Liver (tissue), 9 donors: ENCODE measurements around the gene LHCGR. TPM values are rescaled to one million over a fixed set of nuclear protein-coding genes. Genes with fewer than 3 reads are reported as not detected.

Experiments used
- DNase-seq: peaks from one replicate; pipeline ENCODE4 v3.0.0-alpha.2; 2017; ENCODE audit warnings: low spot score
- H3K27ac ChIP-seq, 2 donors: one replicate each; pipeline ENCODE4 v1.7.0; 2013; ENCODE audit warnings: inconsistent platforms in 2 of 2, low read length in 2 of 2, control low read depth in 1 of 2, low read depth in 1 of 2, mild to moderate bottlenecking in 1 of 2
- H3K27me3 ChIP-seq, 4 donors: one replicate each; pipeline versions ENCODE4 v1.6.1 to v1.7.0; 2013; ENCODE audit warnings: low read length in 3 of 4, inconsistent platforms in 1 of 4, mild to moderate bottlenecking in 1 of 4, moderate library complexity in 1 of 4; ENCODE audit not compliant: control insufficient read depth in 4 of 4, insufficient read depth in 4 of 4
- H3K36me3 ChIP-seq, 4 donors: one replicate each; pipeline versions ENCODE4 v1.6.1 to v1.7.0; 2013; ENCODE audit warnings: low read length in 3 of 4, mild to moderate bottlenecking in 3 of 4, low read depth in 1 of 4, moderate library complexity in 1 of 4; ENCODE audit not compliant: control insufficient read depth in 4 of 4, insufficient read depth in 3 of 4
- H3K4me1 ChIP-seq, 4 donors: one replicate each; pipeline versions ENCODE4 v1.6.1 to v1.7.0; 2013; ENCODE audit warnings: low read length in 3 of 4, mild to moderate bottlenecking in 3 of 4, moderate library complexity in 1 of 4; ENCODE audit not compliant: control insufficient read depth in 4 of 4, insufficient read depth in 4 of 4
- H3K4me3 ChIP-seq, 3 donors: one replicate each; pipeline versions ENCODE4 v1.6.1 to v1.7.0; 2013; ENCODE audit warnings: low read length in 3 of 3, control low read depth in 1 of 3, low read depth in 1 of 3, mild to moderate bottlenecking in 1 of 3
- H3K9ac ChIP-seq, 2 donors: one replicate each; pipeline ENCODE4 v1.7.0; 2013; ENCODE audit warnings: low read length in 2 of 2, mild to moderate bottlenecking in 2 of 2, moderate library complexity in 2 of 2, control low read depth in 1 of 2, low read depth in 1 of 2
- H3K9me3 ChIP-seq, 4 donors: one replicate each; pipeline versions ENCODE4 v1.6.1 to v1.7.0; 2013; ENCODE audit warnings: low read length in 3 of 4; ENCODE audit not compliant: control insufficient read depth in 4 of 4
- CTCF ChIP-seq: fragments of 150-350 bp; IDR thresholded peaks from 2 replicates; pipeline ENCODE4 v1.5.1; 2017; ENCODE audit warnings: improper control_type of control experiment, low read depth, low read length; ENCODE audit not compliant: missing input control
- EGR1 ChIP-seq, 2 donors: IDR thresholded peaks; 2 replicates each; pipeline ENCODE4 v1.6.1; 2016 to 2018; ENCODE audit warnings: antibody characterized with exemption in 2 of 2, low read depth in 2 of 2
- FOXA1 ChIP-seq: IDR thresholded peaks from 2 replicates; pipeline ENCODE4 v1.6.1; 2016; ENCODE audit warnings: antibody characterized with exemption
- FOXA2 ChIP-seq: IDR thresholded peaks from 2 replicates; pipeline ENCODE4 v1.6.1; 2016; ENCODE audit warnings: antibody characterized with exemption
- GABPA ChIP-seq, 2 donors: IDR thresholded peaks in 1 of 2; conservative IDR thresholded peaks in 1 of 2; 2 replicates each; pipeline ENCODE4 v1.6.1; 2016; ENCODE audit warnings: antibody characterized with exemption in 2 of 2, mild to moderate bottlenecking in 1 of 2, moderate library complexity in 1 of 2
- HNF4A ChIP-seq, 2 donors: conservative IDR thresholded peaks; 2 replicates each; pipeline ENCODE4 v1.6.1; 2016; ENCODE audit warnings: antibody characterized with exemption in 2 of 2, mild to moderate bottlenecking in 2 of 2
- HNF4G ChIP-seq: IDR thresholded peaks from 2 replicates; pipeline ENCODE4 v1.6.1; 2016; ENCODE audit warnings: antibody characterized with exemption
- JUND ChIP-seq, 2 donors: IDR thresholded peaks; 2 replicates each; pipeline ENCODE4 v1.6.1; 2016; ENCODE audit warnings: antibody characterized with exemption in 2 of 2
- MAX ChIP-seq: IDR thresholded peaks from 2 replicates; pipeline ENCODE4 v1.6.1; 2016; ENCODE audit warnings: antibody characterized with exemption
- NR2F2 ChIP-seq: IDR thresholded peaks from 2 replicates; pipeline ENCODE4 v1.6.1; 2016; ENCODE audit warnings: antibody characterized with exemption
- RAD21 ChIP-seq, 2 donors: IDR thresholded peaks; 2 replicates each; pipeline ENCODE4 v1.6.1; 2016; ENCODE audit warnings: antibody characterized with exemption in 2 of 2, mild to moderate bottlenecking in 2 of 2
- REST ChIP-seq: IDR thresholded peaks from 2 replicates; pipeline ENCODE4 v1.6.1; 2016; ENCODE audit warnings: antibody characterized with exemption, mild to moderate bottlenecking
- RXRA ChIP-seq, 2 donors: IDR thresholded peaks; 2 replicates each; pipeline ENCODE4 v1.6.1; 2017 to 2018; ENCODE audit warnings: antibody characterized with exemption in 2 of 2, mild to moderate bottlenecking in 1 of 2
- SP1 ChIP-seq: IDR thresholded peaks from 2 replicates; pipeline ENCODE4 v1.6.1; 2018; ENCODE audit warnings: antibody characterized with exemption, mild to moderate bottlenecking
- TAF1 ChIP-seq: conservative IDR thresholded peaks from 2 replicates; pipeline ENCODE4 v1.6.1; 2016; ENCODE audit warnings: antibody characterized with exemption, mild to moderate bottlenecking
- YY1 ChIP-seq: IDR thresholded peaks from 2 replicates; pipeline ENCODE4 v1.6.1; 2016; ENCODE audit warnings: antibody characterized with exemption, mild to moderate bottlenecking
- WGBS: extraction: QIAGEN DNeasy Blood & Tissue Kit; methylation state at CpG from one replicate; pipeline ENCODE4 v1.1.7; 2013; 5-methylcytosine and 5-hydroxymethylcytosine counted together
- polyA plus RNA-seq, 2 donors: library from polyadenylated mRNA; stranded (reverse) in 1 of 2; unstranded in 1 of 2; fragments of 200-250 nt in 1 of 2; fragments of >200 nt in 1 of 2; fragmentation: Nextera tagmentation in 1 of 2; extraction: Ambion mirVana in 1 of 2; gene quantifications; one replicate each; pipeline versions ENCODE4 v1.2.1 to v1.2.3, GENCODE V29; 2013 to 2015
- total RNA-seq, 2 donors: library from RNA; depleted of rRNA; stranded (reverse); fragments of >200 nt; gene quantifications; one replicate each; pipeline ENCODE4 v1.2.3, GENCODE V29; 2014
- TF ChIP-seq, protein P1 (sequence below): IDR thresholded peaks from 2 replicates; pipeline ENCODE4 v1.6.1; 2016; ENCODE audit warnings: antibody characterized with exemption
- TF ChIP-seq, protein P2 (sequence below): IDR thresholded peaks from 2 replicates; pipeline ENCODE4 v1.6.1; 2016; ENCODE audit warnings: antibody characterized with exemption
- donor health status: healthy.
- donor health status: healthy.
- donor health status: healthy.
- donor health status: healthy.
- donor health status: healthy.

LHCGR gene
- total and polyA plus RNA-seq, 4 donors = not detected

DNA sequence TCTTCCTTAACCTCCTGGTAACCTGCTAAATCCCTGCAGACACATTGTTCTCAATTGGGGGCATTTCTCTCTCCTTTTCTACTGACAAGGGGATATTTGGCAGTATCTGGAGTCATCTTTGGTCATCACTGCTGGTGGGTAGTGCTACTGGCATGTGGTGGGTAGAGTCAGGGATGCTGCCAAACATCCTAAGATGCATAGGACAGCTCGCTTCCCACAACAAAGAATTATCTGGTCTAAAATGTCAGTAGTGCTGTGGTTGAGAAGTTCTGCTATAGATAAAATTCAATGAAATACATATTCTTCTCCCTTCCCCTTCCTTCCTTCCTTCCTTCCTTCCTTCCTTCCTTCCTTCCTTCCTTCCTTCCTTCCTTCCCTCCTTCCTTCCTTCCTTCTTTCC is 18.7 kb upstream of the LHCGR start (continued):
- no peak for TF ChIP-seq GABPA (IDR thresholded peaks at IDR 0.05 in 1 of 2, conservative IDR thresholded peaks at IDR 0.05 in 1 of 2)
- no peak for TF ChIP-seq TAF1
- no peak for TF ChIP-seq RXRA (IDR thresholded peaks at IDR 0.05)
- TF ChIP-seq HNF4G = no peak
- no peak for TF ChIP-seq MAX

DNA sequence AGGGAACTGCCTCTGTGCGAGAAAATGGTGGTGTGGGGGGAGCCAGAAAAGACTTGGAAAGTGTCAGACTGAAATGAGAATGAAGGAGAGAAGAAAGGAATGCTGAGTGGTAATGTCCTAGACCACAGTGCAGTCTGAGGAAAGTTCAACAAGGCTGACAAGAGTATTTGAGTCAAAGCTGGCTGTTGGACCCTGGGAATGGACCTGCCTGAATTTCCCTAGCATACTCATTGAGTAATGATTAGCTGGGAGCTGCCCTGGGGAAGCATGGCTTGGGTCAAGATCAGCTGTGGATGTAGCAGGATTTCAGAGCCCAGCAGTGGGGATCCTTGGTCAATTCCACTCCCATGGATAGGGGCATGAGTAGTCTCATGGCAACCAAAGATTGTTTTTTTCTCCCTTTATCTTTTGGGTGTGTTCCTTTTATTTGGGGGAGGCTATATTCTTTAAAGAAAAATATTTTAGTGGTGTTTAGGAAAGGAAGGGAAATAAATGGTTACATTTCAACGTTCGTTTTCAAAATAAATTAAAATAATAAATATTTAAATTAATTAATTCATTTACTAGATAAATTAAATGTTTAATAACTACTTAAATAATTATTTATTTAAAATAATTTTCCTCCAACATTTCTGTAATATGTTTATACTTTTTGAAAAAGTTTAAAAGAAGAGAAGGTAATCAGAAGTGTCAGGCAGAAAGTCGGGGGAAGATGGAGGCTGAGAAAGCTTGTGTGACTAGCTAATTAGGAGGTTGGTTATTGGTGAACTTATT is 15.9 kb upstream of the LHCGR start:
- Histone ChIP-seq H3K9ac (no peak overlapping the region), H3K27me3 (no peaks in the 10 kb centered on the region), H3K27ac (no peak overlapping the region), H3K4me1 (no peaks in the 10 kb centered on the region), H3K36me3 (no peaks in the 10 kb centered on the region), H3K9me3 (no peaks in the 10 kb centered on the region), H3K4me3 (no peak overlapping the region)
- WGBS = 84% methylated on average over 4 of the region's 4 CpGs
- no peak for TF ChIP-seq GABPA (IDR thresholded peaks at IDR 0.05 in 1 of 2, conservative IDR thresholded peaks at IDR 0.05 in 1 of 2)
- no peak for TF ChIP-seq JUND (IDR thresholded peaks at IDR 0.05)
- no peak for TF ChIP-seq FOXA1
- no peak for TF ChIP-seq RAD21 (IDR thresholded peaks at IDR 0.05)
- no peak for TF ChIP-seq EGR1 (IDR thresholded peaks at IDR 0.05; ENCODE audit: low read depth in 2 of 2)
- TF ChIP-seq NR2F2 = no peak
- TF ChIP-seq, protein P1, sequence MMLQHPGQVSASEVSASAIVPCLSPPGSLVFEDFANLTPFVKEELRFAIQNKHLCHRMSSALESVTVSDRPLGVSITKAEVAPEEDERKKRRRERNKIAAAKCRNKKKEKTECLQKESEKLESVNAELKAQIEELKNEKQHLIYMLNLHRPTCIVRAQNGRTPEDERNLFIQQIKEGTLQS = no peak
- TF ChIP-seq HNF4G = no peak
- no peak for TF ChIP-seq REST
- no peak for TF ChIP-seq YY1
- TF ChIP-seq MAX = no peak
- no peak for TF ChIP-seq RXRA (IDR thresholded peaks at IDR 0.05)
- no peak for TF ChIP-seq CTCF
- no peak for TF ChIP-seq FOXA2
- no peak for TF ChIP-seq SP1
- no peak for TF ChIP-seq HNF4A (conservative IDR thresholded peaks at IDR 0.05)
- TF ChIP-seq, protein P2, sequence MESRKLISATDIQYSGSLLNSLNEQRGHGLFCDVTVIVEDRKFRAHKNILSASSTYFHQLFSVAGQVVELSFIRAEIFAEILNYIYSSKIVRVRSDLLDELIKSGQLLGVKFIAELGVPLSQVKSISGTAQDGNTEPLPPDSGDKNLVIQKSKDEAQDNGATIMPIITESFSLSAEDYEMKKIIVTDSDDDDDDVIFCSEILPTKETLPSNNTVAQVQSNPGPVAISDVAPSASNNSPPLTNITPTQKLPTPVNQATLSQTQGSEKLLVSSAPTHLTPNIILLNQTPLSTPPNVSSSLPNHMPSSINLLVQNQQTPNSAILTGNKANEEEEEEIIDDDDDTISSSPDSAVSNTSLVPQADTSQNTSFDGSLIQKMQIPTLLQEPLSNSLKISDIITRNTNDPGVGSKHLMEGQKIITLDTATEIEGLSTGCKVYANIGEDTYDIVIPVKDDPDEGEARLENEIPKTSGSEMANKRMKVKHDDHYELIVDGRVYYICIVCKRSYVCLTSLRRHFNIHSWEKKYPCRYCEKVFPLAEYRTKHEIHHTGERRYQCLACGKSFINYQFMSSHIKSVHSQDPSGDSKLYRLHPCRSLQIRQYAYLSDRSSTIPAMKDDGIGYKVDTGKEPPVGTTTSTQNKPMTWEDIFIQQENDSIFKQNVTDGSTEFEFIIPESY = no peak
- no peak for TF ChIP-seq TAF1
- DNase-seq = no peak
